GM18498 (cell line): ENCODE measurements around the gene PPM1N.
"Not testable (repeated sequence)": the region's sequence is repeated elsewhere in the genome, so short reads cannot be mapped to it uniquely, and the experiment has no call there.

Source experiments
- ATAC-seq: cut with Tn5 transposase; IDR thresholded peaks from one replicate; pipeline ENCODE4 v1.9.1; 2021; ENCODE audit warnings: mild to moderate bottlenecking, moderate library complexity; ENCODE audit not compliant: unreplicated experiment

The PPM1N gene

DNA sequence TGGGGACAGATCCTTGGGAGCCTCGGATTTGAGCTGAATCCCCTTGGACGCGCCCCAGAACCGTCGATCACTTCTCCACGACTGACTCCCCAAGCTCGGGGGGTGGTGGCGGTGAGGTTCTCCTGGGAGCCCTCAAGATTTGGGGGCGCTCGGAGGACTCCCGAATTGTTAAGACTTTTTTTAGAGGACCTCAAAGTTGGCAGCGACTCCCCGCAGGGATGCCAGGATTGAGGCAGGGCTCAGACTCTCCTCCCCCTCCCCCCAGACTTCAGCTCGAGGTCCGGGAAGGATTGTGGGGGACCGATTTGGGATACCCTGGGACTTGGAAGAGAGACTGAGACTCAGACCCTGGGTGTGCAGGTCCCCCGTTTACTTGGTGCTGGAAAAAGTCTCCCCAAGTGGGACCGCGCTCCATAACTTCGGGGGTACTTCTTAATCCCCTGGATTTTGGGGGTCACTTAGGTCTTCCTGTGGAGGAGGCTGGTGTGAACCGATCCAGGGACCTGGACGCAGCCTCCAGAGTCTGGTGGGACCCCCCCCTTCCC is 9.7 kb downstream of the PPM1N start:
- ATAC-seq, result no peak

DNA sequence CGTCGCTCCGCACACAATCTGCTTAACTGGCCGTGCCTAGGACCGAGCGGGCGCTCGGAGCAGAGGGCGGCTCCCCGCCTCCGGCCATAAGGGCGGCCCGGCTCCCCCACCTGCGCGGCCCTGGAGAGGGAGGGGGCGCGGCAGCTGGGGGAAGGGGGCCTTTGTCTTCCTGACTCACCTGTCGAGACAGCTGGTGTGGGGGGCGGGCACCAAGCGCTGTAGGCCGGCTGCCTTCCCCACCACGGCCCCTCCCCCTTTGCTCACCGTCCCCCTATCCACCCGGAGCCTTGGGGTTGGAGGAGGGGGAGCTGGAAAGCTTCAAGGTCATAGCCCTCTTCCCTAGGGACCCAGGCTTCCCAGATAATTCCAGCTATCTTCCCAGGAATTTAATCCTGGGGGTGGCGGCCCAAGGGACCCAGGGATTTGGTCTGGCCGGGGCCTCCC is 10.2 kb downstream of the PPM1N start:
- no peak for ATAC-seq

DNA sequence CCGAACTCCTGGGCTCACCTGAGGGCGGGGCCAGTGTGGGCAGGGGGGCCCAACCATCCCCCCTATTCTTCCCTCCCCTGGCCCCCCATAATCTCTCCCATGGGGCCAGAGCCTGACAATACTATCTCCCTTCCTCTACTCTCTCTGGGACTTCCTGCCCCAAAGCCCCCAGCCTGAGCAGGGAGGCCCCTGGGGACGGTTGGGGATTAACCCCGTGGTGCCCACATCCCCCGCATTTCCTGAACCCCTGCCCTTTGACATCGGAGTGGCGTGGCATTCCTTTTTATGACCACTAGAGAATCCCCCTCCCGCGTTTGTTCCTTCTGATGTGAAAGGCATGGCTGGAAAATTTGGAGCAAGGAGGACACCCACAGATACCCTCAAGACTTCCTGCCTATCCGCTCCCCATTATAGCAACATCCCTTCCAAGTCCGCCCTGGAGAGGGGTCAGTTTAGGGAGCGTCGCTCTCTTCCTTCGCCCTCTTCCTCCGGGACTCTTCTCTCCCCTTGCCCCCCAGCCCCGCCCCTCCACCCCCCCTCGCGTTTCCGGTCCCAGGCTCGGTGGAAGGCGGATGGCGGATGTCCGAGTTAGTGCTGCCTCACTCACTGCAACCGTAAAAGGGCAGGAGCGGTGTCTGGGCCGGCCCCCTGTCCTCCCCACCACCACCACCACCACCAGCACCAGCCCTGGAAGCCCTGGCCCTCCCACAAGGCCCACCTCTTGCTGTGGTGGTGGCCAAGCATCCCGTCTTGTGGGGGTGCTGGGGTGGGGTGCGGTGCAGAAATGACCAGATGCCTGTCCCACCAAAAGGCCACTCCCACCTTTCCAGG is 10.8 kb downstream of the PPM1N start:
- ATAC-seq, result no peak

DNA sequence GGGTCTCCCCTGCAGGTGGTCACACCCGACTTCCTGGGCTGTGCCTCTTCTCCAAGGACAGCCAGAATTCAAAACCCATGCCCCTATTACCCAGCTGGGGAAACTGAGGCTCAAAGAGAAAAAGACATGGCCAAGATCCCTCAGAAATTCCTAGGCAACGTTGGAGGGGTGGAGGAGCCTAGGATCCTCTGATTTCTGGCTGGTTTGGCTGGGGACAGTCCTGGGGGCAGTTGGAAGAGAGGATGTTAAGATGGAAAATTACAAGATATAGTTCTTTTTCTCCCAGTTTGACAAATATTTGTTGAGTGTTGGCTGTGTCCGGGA is 11.4 kb downstream of the PPM1N start:
- no peak for ATAC-seq

DNA sequence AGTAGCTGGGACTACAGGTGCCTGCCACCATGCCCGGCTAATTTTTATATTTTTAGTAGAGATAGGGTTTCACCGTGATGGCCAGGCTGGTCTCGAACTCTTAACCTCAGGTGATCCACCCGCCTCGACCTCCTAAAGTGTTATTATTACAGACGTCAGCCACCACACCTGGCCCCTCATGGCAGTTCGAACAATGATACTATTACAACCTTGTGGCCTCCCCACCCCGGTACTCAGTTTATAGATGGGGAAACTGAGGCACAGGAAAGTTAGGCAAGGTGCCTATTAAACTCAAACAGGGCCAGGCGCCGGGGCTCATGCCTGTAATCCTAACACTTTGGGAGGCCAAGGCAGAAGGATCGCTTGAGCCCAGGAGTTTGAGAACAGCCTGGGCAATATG is 12.1 kb downstream of the PPM1N start:
- not testable (repeated sequence) for ATAC-seq

DNA sequence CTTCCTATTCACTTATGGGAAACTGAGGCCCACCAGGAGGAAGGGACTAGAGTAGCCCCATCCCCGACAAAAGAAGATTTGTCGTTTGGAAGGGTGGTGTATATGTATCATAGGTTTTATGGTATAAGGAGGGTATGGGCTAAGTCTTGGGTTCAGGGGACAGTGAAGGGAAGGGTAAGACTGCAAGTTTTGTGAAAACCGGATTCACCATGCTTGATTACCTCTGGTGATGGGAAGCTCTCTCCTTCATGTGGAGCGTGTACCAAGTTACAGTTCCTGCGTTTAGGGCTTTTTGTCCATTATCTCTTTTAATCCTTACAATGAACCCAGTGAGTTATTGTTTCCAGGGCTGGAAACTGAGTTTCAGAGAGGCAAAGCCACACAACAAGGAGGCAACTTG is 12.8 kb downstream of the PPM1N start:
- ATAC-seq, result no peak

DNA sequence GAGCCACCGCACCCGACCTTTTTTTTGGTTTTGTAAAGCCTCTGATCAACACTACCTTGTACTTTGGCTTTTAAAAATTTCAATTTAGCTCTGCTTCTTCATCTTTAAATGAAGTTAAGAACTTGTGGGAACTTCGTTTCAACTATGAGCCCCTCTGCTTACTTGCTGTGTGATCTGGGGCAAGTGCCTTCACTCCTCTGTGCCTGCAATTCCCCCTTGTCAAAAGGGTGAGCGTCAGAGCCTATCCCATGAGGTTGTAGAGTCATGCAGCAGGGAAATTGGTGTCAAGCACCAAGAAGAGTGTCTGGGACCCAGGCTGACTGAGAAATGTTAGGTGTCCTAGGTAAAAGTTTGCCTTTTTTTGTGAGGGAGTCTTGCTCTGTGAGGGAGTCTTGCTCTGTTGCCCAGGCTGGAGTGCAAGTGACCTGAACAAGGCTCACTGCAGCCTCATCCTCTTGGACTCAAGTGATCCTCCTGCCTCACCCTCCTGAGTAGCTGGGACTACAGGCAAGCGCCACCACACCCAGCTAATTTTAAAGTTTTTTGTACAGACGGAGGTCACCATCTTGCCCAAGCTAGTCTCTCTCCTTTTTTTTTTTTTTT is 14.7 kb downstream of the PPM1N start:
- no peak for ATAC-seq

DNA sequence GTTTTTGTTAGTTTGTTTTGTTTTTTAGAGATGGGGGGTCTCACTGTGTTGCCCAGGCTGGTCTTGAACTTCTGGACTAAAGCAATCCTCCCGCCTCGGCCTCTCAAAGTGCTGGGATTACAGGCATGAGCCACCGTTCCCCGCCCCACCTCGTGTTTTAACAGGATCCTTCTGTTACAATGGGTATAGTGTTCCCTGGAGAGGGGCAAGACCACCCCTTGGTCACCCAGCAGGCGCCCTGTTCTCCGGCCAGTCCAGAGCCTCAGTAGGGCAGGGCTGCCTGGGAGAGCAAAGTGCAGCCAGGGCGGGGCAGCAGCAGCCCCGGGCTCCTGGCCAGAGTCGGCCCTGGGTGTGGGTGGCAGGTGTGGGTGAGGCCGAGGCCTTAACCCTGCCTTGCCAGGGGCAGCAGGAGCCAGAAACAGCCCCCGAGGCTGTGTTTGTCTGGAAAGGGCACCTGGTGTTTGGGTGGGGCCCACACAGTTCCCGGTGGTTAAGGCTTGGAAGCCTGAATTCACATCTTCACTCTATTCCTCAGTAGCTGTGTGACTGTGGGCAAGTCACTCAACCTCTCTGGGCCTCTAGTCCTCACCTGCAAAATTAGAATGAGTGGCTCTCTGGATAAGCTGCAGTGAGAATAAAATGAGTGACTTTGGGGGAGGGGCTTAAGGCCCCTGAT is 16.3 kb downstream of the PPM1N start:
- ATAC-seq, result no peak

DNA sequence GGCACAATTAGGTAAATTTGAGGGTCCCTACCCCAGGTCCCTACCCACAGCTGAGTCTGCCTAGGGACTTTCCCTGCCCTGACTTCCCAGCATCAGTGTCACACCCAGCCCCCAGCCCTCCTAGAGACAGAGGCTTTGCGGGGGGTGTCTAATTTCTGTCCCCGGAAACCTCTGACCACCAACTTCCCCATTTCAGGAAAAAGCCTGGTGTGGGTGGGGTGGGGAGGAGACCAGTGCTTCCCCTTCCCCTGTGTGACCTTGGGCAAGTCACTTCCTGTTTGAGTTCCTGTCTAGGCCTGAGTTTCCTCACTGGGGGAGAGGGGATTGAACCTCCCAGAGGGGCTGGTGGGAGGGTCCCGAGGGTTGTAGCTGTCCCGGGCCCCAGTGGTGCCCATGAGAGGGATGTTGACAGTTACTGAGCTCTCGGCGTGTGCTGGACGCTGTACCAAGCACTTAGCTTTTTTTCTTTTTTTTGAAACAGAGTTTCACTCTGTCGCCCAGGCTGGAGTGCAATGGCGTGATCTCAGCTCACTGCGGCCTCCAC is 16.9 kb downstream of the PPM1N start:
- no peak for ATAC-seq

DNA sequence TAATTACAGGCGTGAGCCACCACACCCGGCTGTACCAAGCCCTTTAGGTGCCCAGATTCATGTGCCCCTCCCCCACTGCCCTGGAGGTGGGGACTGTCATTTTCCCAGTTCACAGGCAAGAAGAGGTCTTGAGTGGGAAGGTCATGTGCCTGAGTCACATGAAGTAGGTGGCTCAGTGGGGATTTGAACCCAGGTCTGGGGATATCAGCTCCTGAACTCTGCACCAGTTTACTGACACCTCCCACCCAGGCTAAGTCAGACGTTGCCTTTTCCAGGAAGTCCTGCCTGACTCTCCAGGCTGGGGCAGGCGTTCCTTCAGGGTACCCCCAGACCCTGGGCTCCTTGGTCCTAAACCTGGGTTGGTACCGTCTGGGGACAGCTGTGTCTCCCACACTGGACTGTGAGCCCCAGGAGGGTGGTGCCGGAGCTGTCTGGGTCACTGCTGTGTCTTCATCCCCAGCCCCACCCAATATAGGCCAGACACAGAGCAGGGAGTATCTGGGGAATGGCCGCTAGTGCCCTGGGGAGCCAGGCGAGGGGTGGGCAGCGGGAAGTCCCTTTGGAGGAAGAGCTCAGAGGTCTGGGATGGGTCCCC is 17.7 kb downstream of the PPM1N start:
- ATAC-seq, result no peak

DNA sequence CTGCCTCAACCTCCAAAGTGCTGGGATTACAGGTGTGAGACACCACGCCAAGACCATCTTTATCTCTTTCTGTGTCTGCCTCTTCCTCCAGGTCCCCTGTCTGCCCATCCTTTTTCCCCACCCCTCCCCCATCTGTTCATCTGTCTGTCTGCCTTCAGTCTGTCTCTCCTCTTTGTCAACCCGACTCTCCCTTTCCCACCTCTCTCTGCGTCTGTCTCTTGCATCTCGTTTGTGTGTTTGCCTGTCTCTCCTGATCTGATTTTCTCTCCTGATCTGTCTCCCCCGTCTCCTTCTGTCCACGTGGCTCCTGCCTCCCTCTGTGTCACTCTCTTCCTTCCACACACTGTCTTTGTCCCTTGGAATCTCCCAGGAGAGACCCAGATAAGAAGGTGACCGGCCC is 19.0 kb downstream of the PPM1N start:
- ATAC-seq, result no peak

DNA sequence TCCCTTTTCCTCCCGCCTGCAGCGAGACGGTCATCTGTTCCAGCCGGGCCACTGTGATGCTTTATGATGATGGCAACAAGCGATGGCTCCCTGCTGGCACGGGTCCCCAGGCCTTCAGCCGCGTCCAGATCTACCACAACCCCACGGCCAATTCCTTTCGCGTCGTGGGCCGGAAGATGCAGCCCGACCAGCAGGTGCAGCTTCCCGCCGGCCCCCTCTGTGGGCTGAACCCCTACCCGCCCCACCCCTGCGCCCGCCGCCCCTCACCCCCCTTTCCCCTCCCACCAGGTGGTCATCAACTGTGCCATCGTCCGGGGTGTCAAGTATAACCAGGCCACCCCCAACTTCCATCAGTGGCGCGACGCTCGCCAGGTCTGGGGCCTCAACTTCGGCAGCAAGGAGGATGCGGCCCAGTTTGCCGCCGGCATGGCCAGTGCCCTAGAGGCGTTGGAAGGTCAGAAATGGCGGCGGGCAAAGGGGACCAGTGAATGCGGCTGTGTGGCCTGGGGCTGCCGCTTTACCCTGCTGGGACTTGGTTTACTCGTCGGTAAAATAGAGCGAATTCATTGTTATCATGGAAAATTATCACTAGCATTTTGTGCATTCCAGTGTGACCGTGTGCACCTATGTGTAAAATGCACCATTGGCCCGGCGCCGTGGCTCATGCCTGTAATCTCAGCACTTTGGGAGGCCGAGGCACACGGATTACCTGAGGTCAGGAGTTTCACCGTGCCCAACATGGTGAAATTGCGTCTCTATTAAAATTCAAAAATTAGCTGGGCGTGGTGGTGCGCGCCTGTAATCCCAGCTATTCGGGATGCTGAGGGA is 19.6 kb downstream of the PPM1N start:
- ATAC-seq, result no peak

DNA sequence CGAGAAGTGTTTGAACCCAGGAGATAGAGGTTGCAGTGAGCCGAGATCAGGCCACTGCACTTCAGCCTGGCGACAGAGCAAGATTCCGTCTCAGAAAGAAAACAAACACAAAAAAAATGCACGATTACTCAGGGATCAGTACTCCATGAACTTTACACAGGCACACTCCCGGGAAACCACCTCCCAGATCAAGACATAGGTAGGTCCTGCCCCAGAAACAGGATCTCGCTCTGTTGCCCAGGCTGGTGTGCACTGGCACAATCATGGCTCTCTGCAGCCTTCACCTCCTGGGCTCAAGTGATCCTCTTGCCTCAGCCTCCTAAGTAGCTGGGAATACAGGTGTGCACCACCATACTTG is 20.2 kb downstream of the PPM1N start:
- no peak for ATAC-seq

DNA sequence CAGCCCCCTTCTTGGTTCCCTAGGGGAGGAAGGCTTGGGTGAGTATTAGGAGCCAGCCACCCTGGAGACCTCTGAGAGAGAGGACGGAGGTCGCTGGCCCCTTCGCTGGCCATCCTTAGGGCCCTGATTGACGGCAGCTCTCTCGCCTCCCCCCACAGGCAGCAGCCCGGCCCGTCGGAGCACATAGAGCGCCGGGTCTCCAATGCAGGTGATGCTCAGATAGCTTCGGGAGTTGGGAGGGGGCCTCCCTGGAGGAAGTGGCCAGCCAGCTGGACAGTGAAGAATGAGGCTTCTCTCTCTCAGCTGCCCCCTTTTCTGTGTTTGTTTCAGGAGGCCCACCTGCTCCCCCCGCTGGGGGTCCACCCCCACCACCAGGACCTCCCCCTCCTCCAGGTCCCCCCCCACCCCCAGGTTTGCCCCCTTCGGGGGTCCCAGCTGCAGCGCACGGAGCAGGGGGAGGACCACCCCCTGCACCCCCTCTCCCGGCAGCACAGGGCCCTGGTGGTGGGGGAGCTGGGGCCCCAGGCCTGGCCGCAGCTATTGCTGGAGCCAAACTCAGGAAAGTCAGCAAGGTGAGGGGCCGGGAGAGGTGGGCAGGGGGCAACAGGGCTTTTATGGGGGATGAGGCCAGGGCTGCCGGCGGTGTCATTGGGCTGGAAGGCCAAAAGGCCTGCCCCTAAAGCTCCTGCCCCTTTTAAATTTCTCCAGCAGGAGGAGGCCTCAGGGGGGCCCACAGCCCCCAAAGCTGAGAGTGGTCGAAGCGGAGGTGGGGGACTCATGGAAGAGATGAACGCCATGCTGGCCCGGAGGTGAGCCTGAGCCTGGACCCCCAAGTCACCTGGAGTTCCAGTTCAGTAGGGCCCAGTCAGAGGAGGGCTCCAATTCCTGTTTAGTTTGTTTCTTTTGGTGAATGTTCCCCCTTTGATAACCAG is 24.0 kb downstream of the PPM1N start:
- no peak for ATAC-seq

DNA sequence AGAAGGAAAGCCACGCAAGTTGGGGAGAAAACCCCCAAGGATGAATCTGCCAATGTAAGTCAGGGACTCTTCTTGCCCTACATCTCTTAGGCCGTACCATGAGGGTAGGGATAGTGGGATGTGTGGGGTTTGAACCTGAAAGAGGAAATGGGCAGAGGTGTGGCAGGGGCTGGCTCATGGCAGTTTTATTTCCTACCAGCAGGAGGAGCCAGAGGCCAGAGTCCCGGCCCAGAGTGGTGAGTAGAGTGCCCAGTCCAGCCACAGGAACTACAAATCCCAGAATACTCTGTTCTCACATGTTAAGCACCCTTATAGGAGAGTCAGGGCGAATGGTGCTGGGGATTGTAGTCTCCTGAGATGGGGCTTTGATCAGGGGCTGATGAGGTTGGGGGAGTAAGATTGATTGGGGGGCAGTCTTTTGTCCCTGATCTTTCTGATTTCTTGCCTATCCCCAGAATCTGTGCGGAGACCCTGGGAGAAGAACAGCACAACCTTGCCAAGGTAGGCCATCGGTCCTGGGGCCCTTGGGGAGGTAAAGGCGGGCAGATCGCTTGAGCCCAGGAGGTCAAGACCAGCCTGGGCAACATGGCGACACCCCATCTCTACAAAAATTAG is 25.5 kb downstream of the PPM1N start:
- peak; percentile 84 for ATAC-seq

DNA sequence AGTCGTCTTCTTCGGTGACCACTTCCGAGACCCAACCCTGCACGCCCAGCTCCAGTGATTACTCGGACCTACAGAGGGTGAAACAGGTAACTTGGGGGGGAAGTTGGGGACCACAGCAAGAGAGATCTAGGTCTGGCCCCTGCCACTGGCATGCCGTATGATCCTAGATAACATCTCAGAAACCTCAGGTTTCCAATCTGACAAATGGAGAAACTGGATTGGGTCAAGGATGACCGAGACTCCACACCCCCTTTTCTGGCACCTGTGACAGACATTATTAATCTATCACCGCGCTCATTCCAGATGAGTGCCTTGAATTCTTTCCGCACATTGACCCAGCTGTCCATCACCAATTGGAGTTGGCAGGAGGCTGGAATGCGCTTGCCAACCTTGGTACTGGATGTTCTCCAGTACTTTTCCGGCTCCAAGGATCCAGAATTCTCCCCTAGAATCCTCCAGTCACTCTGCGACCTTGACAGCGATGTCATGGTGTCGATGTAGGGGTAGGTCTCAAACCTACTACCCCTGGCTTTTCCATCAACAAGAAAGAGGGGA is 26.4 kb downstream of the PPM1N start:
- ATAC-seq, result no peak

DNA sequence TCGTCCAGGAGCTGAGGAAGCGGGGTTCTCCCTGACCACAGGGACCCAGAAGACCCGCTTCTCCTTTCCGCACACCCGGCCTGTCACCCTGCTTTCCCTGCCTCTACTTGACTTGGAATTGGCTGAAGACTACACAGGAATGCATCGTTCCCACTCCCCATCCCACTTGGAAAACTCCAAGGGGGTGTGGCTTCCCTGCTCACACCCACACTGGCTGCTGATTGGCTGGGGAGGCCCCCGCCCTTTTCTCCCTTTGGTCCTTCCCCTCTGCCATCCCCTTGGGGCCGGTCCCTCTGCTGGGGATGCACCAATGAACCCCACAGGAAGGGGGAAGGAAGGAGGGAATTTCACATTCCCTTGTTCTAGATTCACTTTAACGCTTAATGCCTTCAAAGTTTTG is 27.9 kb downstream of the PPM1N start:
- ATAC-seq, result no peak

DNA sequence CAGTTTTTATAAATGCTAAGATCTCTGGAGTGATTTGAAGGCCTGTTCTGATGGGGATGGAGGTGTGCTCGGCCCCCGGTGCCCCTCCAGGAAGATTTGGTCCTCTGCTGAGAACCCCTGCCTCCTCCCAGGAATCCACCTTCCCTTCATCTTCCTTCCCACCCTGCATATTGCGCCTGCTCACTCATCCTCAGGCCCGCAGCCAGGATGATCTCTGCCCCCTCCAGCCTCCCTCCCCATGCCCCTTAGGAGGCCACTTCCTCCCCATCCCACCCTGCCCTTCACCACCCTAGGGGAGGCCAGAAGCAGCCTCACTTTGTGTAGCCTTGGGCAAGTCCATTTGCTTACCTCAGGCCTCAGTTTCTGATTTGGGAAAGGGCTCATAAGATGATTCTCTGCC is 28.7 kb downstream of the PPM1N start:
- no peak for ATAC-seq

DNA sequence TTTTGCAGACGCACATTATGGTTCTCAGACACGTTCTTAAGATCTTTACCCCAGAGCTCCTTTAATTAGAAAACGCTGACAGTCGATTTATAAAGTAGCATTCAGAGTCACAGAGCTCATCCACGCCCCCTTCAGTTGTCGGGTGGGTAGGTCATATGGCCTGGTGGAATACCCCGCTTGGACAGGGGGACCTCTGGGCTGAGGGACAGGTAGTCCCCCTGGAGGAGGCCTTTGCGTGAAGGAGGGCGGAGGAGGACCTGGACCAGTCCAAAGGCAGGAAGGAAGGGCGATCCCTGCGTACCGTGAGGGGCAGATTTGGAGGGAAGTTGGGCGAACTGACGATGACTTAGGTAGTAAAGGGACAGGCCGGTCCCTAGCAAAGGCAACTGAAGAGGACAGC is 29.5 kb downstream of the PPM1N start:
- no peak for ATAC-seq
